GM23248 (cell line): ENCODE data around the gene DENND1A. TPM values are rescaled to one million over a fixed set of nuclear protein-coding genes. Genes with fewer than 3 reads are reported as not detected.
A peak's percentile ranks its signal among the peaks of the same experiment; 100 is the strongest.

Experiments
- DNase-seq: peaks from one replicate; pipeline ENCODE4 v3.0.0-alpha.2; 2015
- H2AFZ ChIP-seq: fragments of 200-600 bp; sonication (generic); 2 replicates; pipeline ENCODE4 v1.6.1; 2016; ENCODE audit warnings: antibody characterized with exemption
- H3F3A ChIP-seq: fragments of 200-600 bp; sonication (generic); 2 replicates; pipeline ENCODE4 v1.6.1; 2016; ENCODE audit warnings: mild to moderate bottlenecking, antibody characterized with exemption, mixed run types; ENCODE audit not compliant: insufficient read depth
- H3K27ac ChIP-seq: fragments of 200-600 bp; sonication (generic); 2 replicates; pipeline ENCODE4 v1.5.1; 2016; ENCODE audit warnings: mild to moderate bottlenecking
- H3K27me3 ChIP-seq: fragments of 200-600 bp; sonication (generic); replicated peaks from 2 replicates; pipeline ENCODE4 v1.6.1; 2016; ENCODE audit warnings: mild to moderate bottlenecking; ENCODE audit not compliant: insufficient read depth
- H3K36me3 ChIP-seq: fragments of 200-600 bp; sonication (generic); 2 replicates; pipeline ENCODE4 v1.6.1; 2016; ENCODE audit warnings: low read depth, mild to moderate bottlenecking
- H3K4me1 ChIP-seq: fragments of 200-600 bp; sonication (generic); 2 replicates; pipeline ENCODE4 v1.6.1; 2016; ENCODE audit warnings: mild to moderate bottlenecking; ENCODE audit not compliant: insufficient read depth
- H3K4me2 ChIP-seq: fragments of 200-600 bp; sonication (generic); one replicate; pipeline ENCODE4 v1.6.1; 2016; ENCODE audit warnings: mild to moderate bottlenecking; ENCODE audit not compliant: unreplicated experiment
- H3K4me3 ChIP-seq: fragments of 200-600 bp; sonication (generic); 2 replicates; pipeline ENCODE4 v1.5.1; 2016; ENCODE audit warnings: mild to moderate bottlenecking
- H3K79me2 ChIP-seq: fragments of 200-600 bp; sonication (generic); 2 replicates; pipeline ENCODE4 v1.6.1; 2016; ENCODE audit warnings: mild to moderate bottlenecking; ENCODE audit not compliant: insufficient read depth
- H3K9ac ChIP-seq: fragments of 200-600 bp; sonication (generic); 2 replicates; pipeline ENCODE4 v1.6.1; 2016; ENCODE audit warnings: mild to moderate bottlenecking
- H3K9me2 ChIP-seq: fragments of 200-600 bp; sonication (generic); 2 replicates; pipeline ENCODE4 v1.6.1; 2016; ENCODE audit warnings: mixed run types, mild to moderate bottlenecking, moderate library complexity; ENCODE audit not compliant: insufficient read depth
- H3K9me3 ChIP-seq: fragments of 200-600 bp; sonication (generic); one replicate; pipeline ENCODE4 v1.6.1; 2017; ENCODE audit warnings: low read depth
- H4K20me1 ChIP-seq: fragments of 200-600 bp; sonication (generic); 2 replicates; pipeline ENCODE4 v1.6.0; 2016; ENCODE audit not compliant: insufficient read depth
- EZH2 ChIP-seq: fragments of 200-600 bp; sonication (generic); IDR thresholded peaks from 2 replicates; pipeline ENCODE4 v1.6.1; 2018; ENCODE audit warnings: antibody characterized with exemption, mild to moderate bottlenecking; ENCODE audit not compliant: insufficient read depth, poor library complexity, severe bottlenecking
- EZH2phosphoT487 ChIP-seq: fragments of 200-600 bp; sonication (generic); IDR thresholded peaks from 2 replicates; pipeline ENCODE4 v1.6.1; 2018; ENCODE audit warnings: antibody characterized with exemption, moderate library complexity, mild to moderate bottlenecking, low read depth; ENCODE audit not compliant: insufficient read depth
- WGBS, 2 experiments: methylation state at CpG; one replicate each; pipeline ENCODE4 v1.1.6; 2015 to 2017; ENCODE audit warnings: low lambda C conversion rate in 2 of 2, low coverage in 1 of 2; ENCODE audit errors: missing lambda C conversion rate in 2 of 2; 5-methylcytosine and 5-hydroxymethylcytosine counted together
- in situ Hi-C: fragments of 300-500 bp; cut with MboI; formaldehyde crosslinking; loops from 2 replicates; pipeline ENCODE4 v1.15.0; 2020
- polyA plus RNA-seq: library from polyadenylated mRNA; unstranded; fragments of >200 nt; fragmentation: Nextera tagmentation; extraction: Ambion mirVana; gene quantifications from 2 replicates; pipeline ENCODE4 v1.2.1, GENCODE V29; 2016
- total RNA-seq: library from RNA; depleted of rRNA; stranded (reverse); fragments of >200 nt; shearing (Covaris generic); gene quantifications from 2 replicates; pipeline ENCODE4 v1.2.3, GENCODE V29; 2014

Gene DENND1A
- total and polyA plus RNA-seq, 2 experiments from 2014 or later = 13.2 to 16.4 TPM

DNA sequence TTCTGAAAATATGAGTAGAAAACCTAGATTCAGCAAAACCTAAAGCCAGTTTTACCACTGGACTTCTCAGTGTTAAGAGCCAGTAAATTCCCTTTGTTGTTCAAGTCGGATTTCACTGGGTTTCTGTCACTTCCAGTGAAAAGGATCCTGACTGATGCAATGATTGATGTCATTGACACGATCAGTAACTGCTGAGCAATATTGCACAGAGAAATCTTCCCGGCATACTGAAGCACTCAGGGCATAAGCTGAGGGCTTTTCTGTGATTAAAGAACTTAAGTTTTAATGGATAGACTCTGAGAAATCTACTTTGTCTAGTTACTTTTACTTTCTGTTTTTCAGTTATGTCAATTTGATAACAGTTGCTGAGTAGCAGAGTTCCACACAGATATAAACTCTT, 61.9 kb downstream of the DENND1A start:
- H2AFZ ChIP-seq = no peak overlapping the region
- H3K79me2 ChIP-seq = no peaks in the 10 kb centered on the region; the same call in 1 of the 2 replicates
- no peaks in the 10 kb centered on the region for H3K27me3 ChIP-seq
- no peak overlapping the region for H3K4me2 ChIP-seq
- no peak overlapping the region for H3K9ac ChIP-seq
- no peak overlapping the region for H3K4me3 ChIP-seq
- 92 to 96% methylated on average over 3 of the region's 3 CpGs for WGBS, 2 experiments
- no peak for TF ChIP-seq EZH2
- TF ChIP-seq EZH2phosphoT487 = no peak
- no peaks in the 10 kb centered on the region for H3K9me3 ChIP-seq
- in situ Hi-C loops = no loop called here
- no peaks in the 10 kb centered on the region for H3F3A ChIP-seq
- no peaks in the 10 kb centered on the region for H3K4me1 ChIP-seq
- no peaks in the 10 kb centered on the region for H3K9me2 ChIP-seq
- no peak overlapping the region for H3K27ac ChIP-seq
- no peaks in the 10 kb centered on the region for H3K36me3 ChIP-seq
- DNase-seq = no peak
- H4K20me1 ChIP-seq = peaks cover 4% of the 10 kb centered on the region; the same call in 1 of the 2 replicates

- Histone ChIP-seq H3K4me3 (no peak overlapping the region), H3K36me3 (no peaks in the 10 kb centered on the region), H3K79me2 (no peaks in the 10 kb centered on the region; the same call in 1 of the 2 replicates), H3K9me3 (no peaks in the 10 kb centered on the region), H2AFZ (no peak overlapping the region), H3K27ac (no peak overlapping the region), H3K4me1 (no peaks in the 10 kb centered on the region), H3K9me2 (no peaks in the 10 kb centered on the region), H3K4me2 (no peak overlapping the region), H3F3A (no peaks in the 10 kb centered on the region), H3K9ac (no peak overlapping the region), H3K27me3 (no peaks in the 10 kb centered on the region), H4K20me1 (peaks cover 4% of the 10 kb centered on the region; the same call in 1 of the 2 replicates)
- in situ Hi-C loops = no loop called here
- WGBS, 2 experiments = 98% methylated on average over 3 of the region's 3 CpGs
- TF ChIP-seq EZH2phosphoT487 = no peak
- no peak for TF ChIP-seq EZH2
- no peak for DNase-seq
Observed at GRCh38 chr9:123867034-123867433, 62.9 kb downstream of the DENND1A start.

DNA sequence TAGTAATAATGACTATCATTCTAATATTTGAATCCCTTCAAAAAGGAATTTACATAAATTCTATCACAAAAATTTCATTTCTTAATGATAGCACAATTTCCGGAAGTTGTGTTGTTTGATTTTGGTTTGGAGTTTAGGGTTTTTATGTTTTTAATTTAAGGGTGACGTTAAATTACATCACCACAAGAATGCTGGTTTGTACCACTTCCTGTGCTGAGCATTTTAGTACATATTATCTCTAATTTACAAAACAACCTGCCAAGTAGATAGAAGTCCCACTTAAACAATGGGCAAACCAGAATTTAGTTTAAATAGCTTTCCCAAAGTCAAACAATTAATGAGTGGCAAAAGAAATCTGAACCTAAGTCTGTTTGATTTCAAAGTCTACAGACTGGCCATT, 63.4 kb downstream of the DENND1A start:
- no peak overlapping the region for H3K27ac ChIP-seq
- H3K9me3 ChIP-seq = no peaks in the 10 kb centered on the region
- H3K9me2 ChIP-seq = no peaks in the 10 kb centered on the region
- no peaks in the 10 kb centered on the region for H3K36me3 ChIP-seq
- no peak overlapping the region for H2AFZ ChIP-seq
- WGBS, 2 experiments = 53 to 63% methylated on average over 2 of the region's 2 CpGs
- no peaks in the 10 kb centered on the region for H3F3A ChIP-seq
- H3K9ac ChIP-seq = no peak overlapping the region
- no peaks in the 10 kb centered on the region for H3K4me1 ChIP-seq
- no peak overlapping the region for H3K4me3 ChIP-seq
- no peak overlapping the region for H3K4me2 ChIP-seq
- in situ Hi-C loops = no loop called here
- H3K27me3 ChIP-seq = no peaks in the 10 kb centered on the region
- H4K20me1 ChIP-seq = peaks cover 4% of the 10 kb centered on the region; the same call in 1 of the 2 replicates
- TF ChIP-seq EZH2phosphoT487 (no peak), EZH2 (no peak)
- H3K79me2 ChIP-seq = peaks cover under 1% of the 10 kb centered on the region
- DNase-seq = peak; percentile 4

DNA sequence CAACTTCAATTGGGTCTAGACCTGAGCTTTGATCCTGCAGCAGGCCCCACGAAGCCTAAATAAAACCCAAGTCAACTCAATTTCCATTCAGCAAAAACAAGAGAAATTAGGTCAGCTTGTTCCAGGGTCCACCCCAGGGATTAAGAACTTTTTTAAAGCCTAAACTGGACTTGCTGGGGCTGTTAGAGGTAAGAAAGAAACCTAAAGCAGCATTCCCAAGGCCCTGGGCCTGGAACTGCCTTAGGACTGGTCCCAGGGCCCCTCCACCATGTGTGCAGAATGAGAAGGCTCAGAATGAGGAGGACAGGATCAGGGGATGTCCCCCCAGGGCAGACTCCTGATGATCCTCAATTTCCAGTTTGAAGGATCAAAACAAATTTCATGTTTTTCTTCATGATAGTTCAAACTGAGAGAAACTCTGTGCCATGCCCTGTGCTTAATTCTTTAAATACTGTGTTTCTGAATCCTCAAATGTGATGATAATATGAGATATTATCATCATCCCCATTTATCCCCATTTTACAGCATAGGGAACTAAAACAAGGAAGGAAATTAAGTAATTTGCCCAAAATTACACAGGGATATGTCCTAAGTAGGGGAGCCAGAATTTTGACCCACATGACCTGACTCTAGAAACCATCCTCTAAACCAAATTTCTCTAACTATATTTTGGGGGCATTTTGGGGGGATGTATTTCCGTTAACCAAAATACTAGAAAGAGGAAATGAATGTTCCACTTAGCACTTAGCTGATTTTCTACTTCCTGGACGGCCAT, 64.5 kb downstream of the DENND1A start:
- H3K27ac ChIP-seq = no peak overlapping the region
- H3K9me2 ChIP-seq = no peaks in the 10 kb centered on the region
- H3K4me2 ChIP-seq = no peak overlapping the region
- peaks cover 4% of the 10 kb centered on the region for H3K79me2 ChIP-seq
- 96 to 97% methylated on average over 3 of the region's 3 CpGs for WGBS, 2 experiments
- no peaks in the 10 kb centered on the region for H3F3A ChIP-seq
- no peak for TF ChIP-seq EZH2phosphoT487
- no peak for TF ChIP-seq EZH2
- H3K36me3 ChIP-seq = no peaks in the 10 kb centered on the region
- H3K4me1 ChIP-seq = no peaks in the 10 kb centered on the region
- DNase-seq = no peak
- no peaks in the 10 kb centered on the region for H3K27me3 ChIP-seq
- no peak overlapping the region for H3K4me3 ChIP-seq
- no peak overlapping the region for H2AFZ ChIP-seq
- in situ Hi-C loops = no loop called here
- H4K20me1 ChIP-seq = peaks cover 4% of the 10 kb centered on the region; the same call in 1 of the 2 replicates
- H3K9me3 ChIP-seq = no peaks in the 10 kb centered on the region
- H3K9ac ChIP-seq = no peak overlapping the region
